H9 (cell line): ENCODE measurements around the gene NCMAP. TPM values are rescaled to one million over a fixed set of nuclear protein-coding genes. Genes with fewer than 3 reads are reported as not detected.

Experiments
- DNase-seq: peaks from one replicate; pipeline ENCODE4 v3.0.0-alpha.2; 2017
- H2AFZ ChIP-seq: one replicate; pipeline ENCODE4 v1.6.1; 2013; ENCODE audit warnings: mild to moderate bottlenecking, low read length, control low read depth, moderate library complexity
- H2AK5ac ChIP-seq: 2 replicates; pipeline ENCODE4 v1.6.1; 2013; ENCODE audit warnings: low read length, control low read depth, mixed read lengths; ENCODE audit not compliant: insufficient read length
- H2BK120ac ChIP-seq: one replicate; pipeline ENCODE4 v1.6.1; 2013; ENCODE audit warnings: low read depth, mild to moderate bottlenecking, low read length, control low read depth, inconsistent platforms; ENCODE audit not compliant: poor library complexity, severe bottlenecking
- H2BK12ac ChIP-seq: 2 replicates; pipeline ENCODE4 v1.6.1; 2013; ENCODE audit warnings: low read length, control low read depth, mixed read lengths, low read depth; ENCODE audit not compliant: insufficient read length
- H2BK15ac ChIP-seq: 2 replicates; pipeline ENCODE4 v1.6.1; 2013; ENCODE audit warnings: low read depth, low read length, control low read depth
- H2BK20ac ChIP-seq: one replicate; pipeline ENCODE4 v1.6.1; 2013; ENCODE audit warnings: low read depth, mild to moderate bottlenecking, low read length, control low read depth, inconsistent platforms; ENCODE audit not compliant: poor library complexity, severe bottlenecking
- H2BK5ac ChIP-seq: 2 replicates; pipeline ENCODE4 v1.6.1; 2013; ENCODE audit warnings: low read length, control low read depth, mixed read lengths; ENCODE audit not compliant: insufficient read length
- H3K14ac ChIP-seq: 2 replicates; pipeline ENCODE4 v1.6.1; 2013; ENCODE audit warnings: low read length, control low read depth; ENCODE audit not compliant: insufficient read depth
- H3K18ac ChIP-seq: 2 replicates; pipeline ENCODE4 v1.6.1; 2013; ENCODE audit warnings: low read depth, mild to moderate bottlenecking, mixed read lengths, low read length, control low read depth; ENCODE audit not compliant: insufficient read length
- H3K23ac ChIP-seq: 2 replicates; pipeline ENCODE4 v1.6.1; 2013; ENCODE audit warnings: low read length, control low read depth, mixed read lengths, low read depth; ENCODE audit not compliant: insufficient read length
- H3K23me2 ChIP-seq: 2 replicates; pipeline ENCODE4 v1.6.1; 2013; ENCODE audit warnings: low read depth, mild to moderate bottlenecking, mixed read lengths, low read length, control low read depth; ENCODE audit not compliant: insufficient read length, poor library complexity, severe bottlenecking
- H3K27ac ChIP-seq: 2 replicates; pipeline ENCODE4 v1.5.1; 2013; ENCODE audit warnings: low read length, control low read depth, mixed read lengths, low read depth; ENCODE audit not compliant: insufficient read length
- H3K27me3 ChIP-seq: 2 replicates; pipeline ENCODE4 v1.6.1; 2013; ENCODE audit warnings: low read length, control low read depth, inconsistent platforms; ENCODE audit not compliant: insufficient read depth
- H3K4ac ChIP-seq: 2 replicates; pipeline ENCODE4 v1.6.1; 2013; ENCODE audit warnings: low read depth, mild to moderate bottlenecking, control low read depth, inconsistent platforms, low read length, moderate library complexity
- H3K4me1 ChIP-seq: 2 replicates; pipeline ENCODE4 v1.6.1; 2013; ENCODE audit warnings: low read length, control low read depth, inconsistent platforms; ENCODE audit not compliant: insufficient read depth
- H3K4me2 ChIP-seq: 2 replicates; pipeline ENCODE4 v1.6.1; 2013; ENCODE audit warnings: low read length, control low read depth, mixed read lengths; ENCODE audit not compliant: insufficient read length, insufficient read depth
- H3K56ac ChIP-seq: 2 replicates; pipeline ENCODE4 v1.6.1; 2013; ENCODE audit warnings: low read depth, mild to moderate bottlenecking, mixed read lengths, low read length, control low read depth; ENCODE audit not compliant: insufficient read length
- H3K79me1 ChIP-seq: 2 replicates; pipeline ENCODE4 v1.6.1; 2013; ENCODE audit warnings: low read depth, mild to moderate bottlenecking, moderate library complexity, low read length, control low read depth, inconsistent platforms; ENCODE audit not compliant: insufficient read depth, poor library complexity, severe bottlenecking
- H3K79me2 ChIP-seq: 2 replicates; pipeline ENCODE4 v1.6.1; 2013; ENCODE audit warnings: low read length, control low read depth, inconsistent platforms; ENCODE audit not compliant: insufficient read depth
- H3K9ac ChIP-seq: 2 replicates; pipeline ENCODE4 v1.6.1; 2013; ENCODE audit warnings: low read length, control low read depth, mixed read lengths; ENCODE audit not compliant: insufficient read length; ENCODE audit errors: extremely low read depth
- H3K9me3 ChIP-seq: one replicate; pipeline ENCODE4 v1.6.1; 2013; ENCODE audit warnings: low read depth, low read length, inconsistent platforms; ENCODE audit not compliant: control insufficient read depth
- H3T11ph ChIP-seq: one replicate; pipeline ENCODE4 v1.6.1; 2013; ENCODE audit warnings: mild to moderate bottlenecking, low read length, control low read depth, inconsistent platforms
- H4K20me1 ChIP-seq: one replicate; pipeline ENCODE4 v1.6.1; 2013; ENCODE audit not compliant: control insufficient read depth, insufficient read length, insufficient read depth
- H4K5ac ChIP-seq: 2 replicates; pipeline ENCODE4 v1.6.1; 2013; ENCODE audit warnings: low read depth, mild to moderate bottlenecking, mixed read lengths, low read length, control low read depth; ENCODE audit not compliant: insufficient read length
- H4K8ac ChIP-seq: replicated peaks from 2 replicates; pipeline ENCODE4 v1.6.1; 2013; ENCODE audit warnings: low read length, control low read depth, mixed read lengths, low read depth; ENCODE audit not compliant: insufficient read length
- H4K91ac ChIP-seq: 2 replicates; pipeline ENCODE4 v1.6.1; 2013; ENCODE audit warnings: low read depth, mild to moderate bottlenecking, moderate library complexity, mixed read lengths, low read length, control low read depth; ENCODE audit not compliant: insufficient read length
- H3K27ac Mint-ChIP-seq, 3 experiments: 2 replicates in 2 of 3; 3 replicates in 1 of 3; pipeline ENCODE4 v1.8.0; 2020 to 2021; ENCODE audit warnings: mixed read lengths in 3 of 3, mild to moderate bottlenecking in 1 of 3, moderate library complexity in 1 of 3
- H3K27me3 Mint-ChIP-seq: 2 replicates; pipeline ENCODE4 v1.8.0; 2021; ENCODE audit warnings: low read depth, mild to moderate bottlenecking, moderate library complexity, mixed read lengths
- H3K36me3 Mint-ChIP-seq, 3 experiments: 2 replicates in 2 of 3; 3 replicates in 1 of 3; pipeline ENCODE4 v1.8.0; 2020 to 2021; ENCODE audit warnings: low read depth in 3 of 3, mixed read lengths in 3 of 3; ENCODE audit not compliant: insufficient read depth in 1 of 3
- H3K4me1 Mint-ChIP-seq, 2 experiments: 2 replicates each; pipeline ENCODE4 v1.8.0; 2020; ENCODE audit warnings: mixed read lengths in 2 of 2
- H3K4me3 Mint-ChIP-seq, 2 experiments: 2 replicates in 1 of 2; 3 replicates in 1 of 2; pipeline ENCODE4 v1.8.0; 2020 to 2021; ENCODE audit warnings: mild to moderate bottlenecking in 2 of 2, mixed read lengths in 2 of 2, moderate library complexity in 1 of 2
- H3K9me3 Mint-ChIP-seq, 2 experiments: 2 replicates in 1 of 2; 3 replicates in 1 of 2; pipeline ENCODE4 v1.8.0; 2020; ENCODE audit warnings: mild to moderate bottlenecking in 2 of 2, mixed read lengths in 2 of 2, moderate library complexity in 1 of 2
- WGBS: extraction: QIAGEN DNeasy Blood & Tissue Kit; methylation state at CpG from one replicate; pipeline ENCODE4 v1.1.7; 2013; ENCODE audit warnings: missing lambda C conversion rate, low lambda C conversion rate, mixed read lengths; ENCODE audit not compliant: insufficient read length; ENCODE audit errors: extremely low coverage; 5-methylcytosine and 5-hydroxymethylcytosine counted together
- total RNA-seq: library from RNA; stranded (reverse); gene quantifications from 2 replicates; pipeline ENCODE4 v1.2.1, GENCODE V29; 2021
- TF ChIP-seq, protein P1 (sequence below): fragments of 200-600 bp; sonication (generic); conservative IDR thresholded peaks from 3 replicates; pipeline ENCODE4 v1.8.0; 2021; ENCODE audit warnings: antibody characterized with exemption, mild to moderate bottlenecking

The NCMAP gene
- total RNA-seq, 1 experiment from 2014 or later, result 0.35 TPM

GRCh38 chr1:24580756-24581155 lies 24.9 kb downstream of the NCMAP start:
- Histone ChIP-seq H3K18ac (no peak overlapping the region), H2BK20ac (no peak overlapping the region), H3K4ac (no peak overlapping the region), H3K9ac (no peak overlapping the region), H3K9me3 (no peaks in the 10 kb centered on the region), H3K4me1 (no peaks in the 10 kb centered on the region), H3K79me1 (no peaks in the 10 kb centered on the region), H3K27ac (no peak overlapping the region), H2BK120ac (no peak overlapping the region), H2AK5ac (no peak overlapping the region), H3K14ac (no peak overlapping the region), H3K27me3 (no peaks in the 10 kb centered on the region), H2BK15ac (no peak overlapping the region), H3K56ac (no peak overlapping the region), H2BK12ac (no peak overlapping the region), H3K23ac (no peak overlapping the region), H3K79me2 (no peaks in the 10 kb centered on the region), H3K4me2 (no peak overlapping the region), H2AFZ (no peak overlapping the region), H4K8ac (no peak overlapping the region), H4K20me1 (no peaks in the 10 kb centered on the region), H2BK5ac (no peak overlapping the region), H4K91ac (no peak overlapping the region), H3T11ph (no peak overlapping the region), H4K5ac (no peak overlapping the region), H3K23me2 (no peaks in the 10 kb centered on the region)
- TF ChIP-seq, protein P1, sequence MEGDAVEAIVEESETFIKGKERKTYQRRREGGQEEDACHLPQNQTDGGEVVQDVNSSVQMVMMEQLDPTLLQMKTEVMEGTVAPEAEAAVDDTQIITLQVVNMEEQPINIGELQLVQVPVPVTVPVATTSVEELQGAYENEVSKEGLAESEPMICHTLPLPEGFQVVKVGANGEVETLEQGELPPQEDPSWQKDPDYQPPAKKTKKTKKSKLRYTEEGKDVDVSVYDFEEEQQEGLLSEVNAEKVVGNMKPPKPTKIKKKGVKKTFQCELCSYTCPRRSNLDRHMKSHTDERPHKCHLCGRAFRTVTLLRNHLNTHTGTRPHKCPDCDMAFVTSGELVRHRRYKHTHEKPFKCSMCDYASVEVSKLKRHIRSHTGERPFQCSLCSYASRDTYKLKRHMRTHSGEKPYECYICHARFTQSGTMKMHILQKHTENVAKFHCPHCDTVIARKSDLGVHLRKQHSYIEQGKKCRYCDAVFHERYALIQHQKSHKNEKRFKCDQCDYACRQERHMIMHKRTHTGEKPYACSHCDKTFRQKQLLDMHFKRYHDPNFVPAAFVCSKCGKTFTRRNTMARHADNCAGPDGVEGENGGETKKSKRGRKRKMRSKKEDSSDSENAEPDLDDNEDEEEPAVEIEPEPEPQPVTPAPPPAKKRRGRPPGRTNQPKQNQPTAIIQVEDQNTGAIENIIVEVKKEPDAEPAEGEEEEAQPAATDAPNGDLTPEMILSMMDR, result no peak
- Mint-ChIP-seq H3K9me3 (peaks cover 0 to 3% of the 10 kb centered on the region in 2 experiments; a peak in 1 of 5 replicates), H3K4me3 (no peak overlapping the region), H3K27me3 (peaks cover 3% of the 10 kb centered on the region), H3K27ac (0 out of 7 replicates have a peak overlapping the region, but pooled peaks of 1 of the 3 experiments have one; percentile 1), H3K4me1 (peaks cover 0 to 2% of the 10 kb centered on the region in 2 experiments; a peak in 1 of 4 replicates), H3K36me3 (no peaks in the 10 kb centered on the region)
- no CpG with 5 or more reads among the region's 10 CpGs for WGBS
- DNase-seq, result no peak
